Subcutaneous abdominal adipose tissue (tissue), 5 donors: ENCODE results near the gene KSR2.

ENCODE experiments used
- H3K27ac ChIP-seq: one replicate; pipeline ENCODE4 v1.7.0; 2013; ENCODE audit warnings: low read depth, mild to moderate bottlenecking, inconsistent platforms, low read length, moderate library complexity
- H3K27me3 ChIP-seq, 5 donors: one replicate each; pipeline ENCODE4 v1.7.0; 2013; ENCODE audit warnings: low read length in 5 of 5, inconsistent platforms in 1 of 5; ENCODE audit not compliant: control insufficient read depth in 5 of 5, insufficient read depth in 4 of 5
- H3K36me3 ChIP-seq, 5 donors: one replicate each; pipeline ENCODE4 v1.7.0; 2013; ENCODE audit warnings: low read length in 5 of 5; ENCODE audit not compliant: control insufficient read depth in 5 of 5, insufficient read depth in 5 of 5
- H3K4me1 ChIP-seq, 5 donors: one replicate each; pipeline ENCODE4 v1.7.0; 2013; ENCODE audit warnings: low read length in 5 of 5, mild to moderate bottlenecking in 3 of 5, moderate library complexity in 1 of 5; ENCODE audit not compliant: control insufficient read depth in 5 of 5, insufficient read depth in 5 of 5
- H3K4me3 ChIP-seq, 5 donors: one replicate each; pipeline ENCODE4 v1.7.0; 2013; ENCODE audit warnings: low read length in 5 of 5, low read depth in 1 of 5
- H3K9ac ChIP-seq, 5 donors: one replicate each; pipeline ENCODE4 v1.7.0; 2013; ENCODE audit warnings: low read length in 5 of 5, mild to moderate bottlenecking in 4 of 5, moderate library complexity in 3 of 5
- H3K9me3 ChIP-seq, 5 donors: one replicate each; pipeline ENCODE4 v1.7.0; 2013; ENCODE audit warnings: low read length in 5 of 5; ENCODE audit not compliant: control insufficient read depth in 5 of 5
- donor health status: healthy.
- donor health status: healthy.
- donor health status: healthy.
- donor health status: healthy.
- donor health status: healthy.

The KSR2 gene

GRCh38 chr12:117521867-117522266 is 446.9 kb downstream of the KSR2 start:
- H3K36me3 ChIP-seq = no peaks in the 10 kb centered on the region
- peaks cover 0 to 41% (median 34%) of the 10 kb centered on the region in 5 donors for H3K4me1 ChIP-seq
- peaks cover 0 to 4% (median 0%) of the 10 kb centered on the region in 5 donors for H3K27me3 ChIP-seq
- peak overlapping the region; percentile 45 for H3K27ac ChIP-seq
- peaks cover 0 to 2% (median under 1%) of the 10 kb centered on the region in 5 donors for H3K9me3 ChIP-seq
- H3K4me3 ChIP-seq = peak overlapping the region in 1 of 5 donors; percentile 4
- no peak overlapping the region for H3K9ac ChIP-seq

- H3K4me1 ChIP-seq = peaks cover 0 to 41% (median 34%) of the 10 kb centered on the region in 5 donors
- H3K27me3 ChIP-seq = peaks cover 0 to 4% (median 0%) of the 10 kb centered on the region in 5 donors
- H3K36me3 ChIP-seq = no peaks in the 10 kb centered on the region
- H3K4me3 ChIP-seq = no peak overlapping the region
- H3K9ac ChIP-seq = no peak overlapping the region
- peaks cover 0 to 2% (median 2%) of the 10 kb centered on the region in 5 donors for H3K9me3 ChIP-seq
- peak overlapping the region; percentile 45 for H3K27ac ChIP-seq
Observed at GRCh38 chr12:117521346-117521745, 447.4 kb downstream of the KSR2 start.

- Histone ChIP-seq H3K4me1 (peaks cover 0 to 49% (median 42%) of the 10 kb centered on the region in 5 donors), H3K9ac (no peak overlapping the region), H3K27me3 (no peaks in the 10 kb centered on the region), H3K9me3 (peaks cover 0 to 2% (median 2%) of the 10 kb centered on the region in 5 donors), H3K36me3 (no peaks in the 10 kb centered on the region), H3K27ac (no peak overlapping the region), H3K4me3 (no peak overlapping the region)
Observed at GRCh38 chr12:117518594-117519270, 450.1 kb downstream of the KSR2 start.

- no peak overlapping the region for H3K9ac ChIP-seq
- H3K27me3 ChIP-seq = no peaks in the 10 kb centered on the region
- no peak overlapping the region for H3K27ac ChIP-seq
- H3K4me1 ChIP-seq = peaks cover 0 to 38% (median 33%) of the 10 kb centered on the region in 5 donors
- no peaks in the 10 kb centered on the region for H3K36me3 ChIP-seq
- peaks cover 0 to 2% (median 2%) of the 10 kb centered on the region in 5 donors for H3K9me3 ChIP-seq
- no peak overlapping the region for H3K4me3 ChIP-seq
Observed at GRCh38 chr12:117517219-117517739, 451.5 kb downstream of the KSR2 start.

GRCh38 chr12:117516034-117516433 is 452.8 kb downstream of the KSR2 start:
- H3K4me1 ChIP-seq = peaks cover 0 to 27% (median 24%) of the 10 kb centered on the region in 5 donors
- H3K27ac ChIP-seq = no peak overlapping the region
- no peak overlapping the region for H3K9ac ChIP-seq
- H3K4me3 ChIP-seq = no peak overlapping the region
- peaks cover 0 to 2% (median 2%) of the 10 kb centered on the region in 5 donors for H3K9me3 ChIP-seq
- no peaks in the 10 kb centered on the region for H3K27me3 ChIP-seq
- H3K36me3 ChIP-seq = no peaks in the 10 kb centered on the region

- Histone ChIP-seq H3K27me3 (no peaks in the 10 kb centered on the region), H3K9me3 (peaks cover 0 to 2% (median 2%) of the 10 kb centered on the region in 5 donors), H3K4me1 (peaks cover 0 to 15% (median 15%) of the 10 kb centered on the region in 5 donors), H3K9ac (peak overlapping the region in 1 of 5 donors; percentile 19), H3K27ac (no peak overlapping the region), H3K36me3 (no peaks in the 10 kb centered on the region), H3K4me3 (no peak overlapping the region)
Observed at GRCh38 chr12:117514016-117514415, 454.8 kb downstream of the KSR2 start.

- Histone ChIP-seq H3K27ac (no peak overlapping the region), H3K36me3 (no peaks in the 10 kb centered on the region), H3K4me3 (no peak overlapping the region), H3K9ac (no peak overlapping the region), H3K27me3 (no peaks in the 10 kb centered on the region), H3K9me3 (peaks cover 0 to 2% (median 0%) of the 10 kb centered on the region in 5 donors), H3K4me1 (peaks cover 0 to 10% (median 9%) of the 10 kb centered on the region in 5 donors)
Observed at GRCh38 chr12:117513353-117513752, 455.4 kb downstream of the KSR2 start.

- Histone ChIP-seq H3K36me3 (no peaks in the 10 kb centered on the region), H3K27ac (no peak overlapping the region), H3K4me1 (peaks cover 0 to 3% (median 0%) of the 10 kb centered on the region in 5 donors), H3K9me3 (peaks cover 0 to under 1% (median 0%) of the 10 kb centered on the region in 5 donors), H3K4me3 (no peak overlapping the region), H3K9ac (no peak overlapping the region), H3K27me3 (no peaks in the 10 kb centered on the region)
Observed at GRCh38 chr12:117508468-117508867, 460.3 kb downstream of the KSR2 start.

GRCh38 chr12:117507548-117507947 is 461.2 kb downstream of the KSR2 start:
- H3K36me3 ChIP-seq = no peaks in the 10 kb centered on the region
- no peak overlapping the region for H3K9ac ChIP-seq
- H3K4me1 ChIP-seq = peaks cover 0 to 3% (median 0%) of the 10 kb centered on the region in 5 donors
- no peaks in the 10 kb centered on the region for H3K27me3 ChIP-seq
- H3K4me3 ChIP-seq = no peak overlapping the region
- no peak overlapping the region for H3K27ac ChIP-seq
- peaks cover 0 to 5% (median 0%) of the 10 kb centered on the region in 5 donors for H3K9me3 ChIP-seq

- Histone ChIP-seq H3K4me1 (peaks cover 0 to 7% (median 5%) of the 10 kb centered on the region in 5 donors), H3K36me3 (no peaks in the 10 kb centered on the region), H3K9me3 (peaks cover 0 to 5% (median 0%) of the 10 kb centered on the region in 5 donors), H3K9ac (no peak overlapping the region), H3K27ac (no peak overlapping the region), H3K27me3 (no peaks in the 10 kb centered on the region), H3K4me3 (no peak overlapping the region)
Observed at GRCh38 chr12:117506333-117506732, 462.5 kb downstream of the KSR2 start.
